ENCODE data around the gene TIRAP.

The TIRAP gene

DNA sequence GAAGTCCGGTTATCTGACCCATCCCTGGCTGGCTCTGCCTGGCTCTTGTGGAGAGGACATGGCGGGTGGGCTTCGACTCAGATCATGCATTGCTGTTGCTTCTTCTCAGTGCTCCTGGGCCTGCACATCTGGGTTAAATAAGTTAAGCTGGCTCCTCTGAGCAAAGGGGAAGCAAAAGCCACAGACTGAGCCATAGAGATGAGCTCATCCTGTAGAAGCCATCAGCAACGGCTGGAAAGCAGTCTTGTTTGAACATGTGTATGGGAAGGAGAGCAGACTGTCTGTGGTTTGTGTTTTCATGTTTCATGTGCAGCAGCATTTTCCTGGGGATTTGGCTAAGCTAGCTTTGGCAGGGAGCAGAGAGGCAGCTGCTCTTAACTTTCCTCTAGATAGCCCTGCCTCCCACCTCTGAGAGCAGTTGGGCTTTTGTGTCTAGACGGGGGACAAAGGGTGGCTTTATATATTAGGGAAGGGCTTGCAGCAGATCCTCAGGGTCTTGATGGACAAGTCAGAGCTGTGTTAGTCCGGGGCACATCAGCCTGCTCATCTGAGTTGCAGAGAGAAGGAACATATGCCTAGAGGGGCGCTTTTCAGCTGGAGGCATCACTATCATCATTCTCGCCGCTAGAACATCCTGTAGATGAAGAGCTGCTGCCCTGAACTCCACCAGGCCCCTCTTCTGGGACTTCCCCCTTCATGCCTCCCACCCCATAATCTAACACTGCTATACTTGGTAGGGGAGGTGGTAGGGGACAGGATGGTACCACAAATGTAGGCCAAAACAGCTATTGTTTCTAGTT lies 35.9 kb downstream of the TIRAP start:
- TF ChIP-seq, protein P1, sequence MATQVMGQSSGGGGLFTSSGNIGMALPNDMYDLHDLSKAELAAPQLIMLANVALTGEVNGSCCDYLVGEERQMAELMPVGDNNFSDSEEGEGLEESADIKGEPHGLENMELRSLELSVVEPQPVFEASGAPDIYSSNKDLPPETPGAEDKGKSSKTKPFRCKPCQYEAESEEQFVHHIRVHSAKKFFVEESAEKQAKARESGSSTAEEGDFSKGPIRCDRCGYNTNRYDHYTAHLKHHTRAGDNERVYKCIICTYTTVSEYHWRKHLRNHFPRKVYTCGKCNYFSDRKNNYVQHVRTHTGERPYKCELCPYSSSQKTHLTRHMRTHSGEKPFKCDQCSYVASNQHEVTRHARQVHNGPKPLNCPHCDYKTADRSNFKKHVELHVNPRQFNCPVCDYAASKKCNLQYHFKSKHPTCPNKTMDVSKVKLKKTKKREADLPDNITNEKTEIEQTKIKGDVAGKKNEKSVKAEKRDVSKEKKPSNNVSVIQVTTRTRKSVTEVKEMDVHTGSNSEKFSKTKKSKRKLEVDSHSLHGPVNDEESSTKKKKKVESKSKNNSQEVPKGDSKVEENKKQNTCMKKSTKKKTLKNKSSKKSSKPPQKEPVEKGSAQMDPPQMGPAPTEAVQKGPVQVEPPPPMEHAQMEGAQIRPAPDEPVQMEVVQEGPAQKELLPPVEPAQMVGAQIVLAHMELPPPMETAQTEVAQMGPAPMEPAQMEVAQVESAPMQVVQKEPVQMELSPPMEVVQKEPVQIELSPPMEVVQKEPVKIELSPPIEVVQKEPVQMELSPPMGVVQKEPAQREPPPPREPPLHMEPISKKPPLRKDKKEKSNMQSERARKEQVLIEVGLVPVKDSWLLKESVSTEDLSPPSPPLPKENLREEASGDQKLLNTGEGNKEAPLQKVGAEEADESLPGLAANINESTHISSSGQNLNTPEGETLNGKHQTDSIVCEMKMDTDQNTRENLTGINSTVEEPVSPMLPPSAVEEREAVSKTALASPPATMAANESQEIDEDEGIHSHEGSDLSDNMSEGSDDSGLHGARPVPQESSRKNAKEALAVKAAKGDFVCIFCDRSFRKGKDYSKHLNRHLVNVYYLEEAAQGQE (IDR thresholded peaks at IDR 0.05; ENCODE audit: insufficient read depth in 1 of 2, low read depth in 2 of 2, low read length in 2 of 2), result 0 out of 4 replicates have a peak, but pooled peaks of 1 of the 2 experiments have one; percentile 31
- TF ChIP-seq TAF1 (IDR thresholded peaks at IDR 0.05; ENCODE audit: borderline replicate concordance, insufficient read depth, low read length), result no peak

DNA sequence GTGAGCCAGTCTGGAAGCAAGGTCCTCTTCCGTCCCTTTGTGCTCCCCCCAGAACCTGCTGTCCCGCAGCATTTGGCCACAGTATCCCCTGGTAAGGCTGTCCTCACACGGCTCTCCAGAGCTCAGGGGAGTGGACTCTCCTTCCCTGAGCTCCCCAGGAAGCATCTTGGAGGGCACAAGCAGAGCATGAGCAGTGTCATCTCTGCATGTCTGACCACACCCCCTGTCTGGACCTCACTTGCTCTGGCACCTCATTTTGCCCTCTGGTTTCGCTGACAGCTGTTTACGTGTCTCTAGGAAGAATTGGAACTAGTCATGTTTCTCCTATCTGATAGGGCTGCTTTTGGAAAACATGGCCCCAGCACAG lies 36.5 kb downstream of the TIRAP start:
- TF ChIP-seq, protein P1 (IDR thresholded peaks at IDR 0.05; ENCODE audit: insufficient read depth in 1 of 2, low read depth in 2 of 2, low read length in 2 of 2), result no peak
- TF ChIP-seq SIN3A (IDR thresholded peaks at IDR 0.05; ENCODE audit: borderline replicate concordance, insufficient read depth, low read length) (no peak), FOXP2 (optimal IDR thresholded peaks at IDR 0.05; ENCODE audit: borderline replicate concordance, extremely low read depth, extremely low read length, insufficient read depth) (no peak), POLR2AphosphoS5 (IDR thresholded peaks at IDR 0.05; ENCODE audit: low read depth, low read length) (no peak), TAF1 (IDR thresholded peaks at IDR 0.05; ENCODE audit: borderline replicate concordance, insufficient read depth, low read length) (no peak)

DNA sequence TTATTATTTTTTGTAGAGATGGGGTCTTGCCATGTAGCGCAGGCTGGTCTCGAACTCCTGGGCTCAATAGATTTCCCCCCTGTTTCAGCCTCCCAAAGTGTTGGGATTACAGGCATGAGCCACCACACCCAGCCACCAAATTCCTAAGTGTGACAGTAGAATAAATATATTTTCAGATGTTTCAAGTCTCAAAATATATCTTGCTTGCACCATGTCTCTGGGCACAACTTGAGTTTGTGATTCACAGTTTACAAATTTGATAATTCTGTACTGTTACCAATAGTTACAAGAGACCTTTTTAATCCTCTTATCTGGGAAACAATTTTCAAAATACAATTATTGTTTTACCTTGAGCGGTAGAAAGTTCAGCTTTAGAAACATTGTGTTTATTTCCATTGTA lies 40.1 kb downstream of the TIRAP start:
- TF ChIP-seq TAF1 (IDR thresholded peaks at IDR 0.05; ENCODE audit: borderline replicate concordance, insufficient read depth, low read length) (no peak), POLR2AphosphoS5 (IDR thresholded peaks at IDR 0.05; ENCODE audit: low read depth, low read length) (no peak), SIN3A (IDR thresholded peaks at IDR 0.05; ENCODE audit: borderline replicate concordance, insufficient read depth, low read length) (no peak), FOXP2 (optimal IDR thresholded peaks at IDR 0.05; ENCODE audit: borderline replicate concordance, extremely low read depth, extremely low read length, insufficient read depth) (no peak)
- TF ChIP-seq, protein P1 (IDR thresholded peaks at IDR 0.05; ENCODE audit: insufficient read depth in 1 of 2, low read depth in 2 of 2, low read length in 2 of 2), result no peak

DNA sequence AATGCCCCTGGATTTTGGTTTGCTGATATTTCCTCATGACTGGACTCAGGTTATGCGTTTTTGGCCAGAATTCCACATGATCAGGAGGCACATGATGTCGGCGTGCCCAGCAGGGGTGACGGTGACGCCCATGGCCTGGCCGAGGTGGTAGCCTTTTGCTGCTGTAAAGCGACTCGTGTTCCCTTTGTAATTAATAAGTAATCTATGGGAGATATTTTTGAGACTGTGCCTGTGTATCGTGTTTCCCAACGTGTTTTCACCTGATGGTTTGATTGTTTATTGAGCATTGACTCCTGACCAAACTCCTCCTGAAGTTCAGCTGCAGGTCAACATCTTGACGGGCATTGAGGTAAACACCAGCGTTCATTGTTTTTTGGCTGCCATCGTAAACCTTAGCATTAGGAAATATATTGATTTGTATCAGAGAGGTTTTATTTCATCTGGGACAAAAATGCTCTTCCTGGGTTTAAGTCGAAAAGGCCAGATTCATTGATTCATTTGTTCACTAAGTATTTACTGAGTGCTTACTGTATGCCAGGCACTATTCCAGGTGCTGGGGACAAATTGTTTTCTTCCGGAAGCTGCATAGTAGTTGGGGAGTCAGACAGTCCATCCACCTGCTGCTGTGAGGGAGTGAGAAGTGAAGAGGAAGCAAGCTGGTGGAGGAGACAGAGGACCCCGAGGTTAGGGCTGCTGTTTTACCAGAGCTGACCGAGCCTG lies 44.5 kb downstream of the TIRAP start:
- TF ChIP-seq SIN3A (IDR thresholded peaks at IDR 0.05; ENCODE audit: borderline replicate concordance, insufficient read depth, low read length) (no peak), FOXP2 (optimal IDR thresholded peaks at IDR 0.05; ENCODE audit: borderline replicate concordance, extremely low read depth, extremely low read length, insufficient read depth) (no peak), TAF1 (IDR thresholded peaks at IDR 0.05; ENCODE audit: borderline replicate concordance, insufficient read depth, low read length) (no peak), POLR2AphosphoS5 (IDR thresholded peaks at IDR 0.05; ENCODE audit: low read depth, low read length) (no peak)
- TF ChIP-seq, protein P1 (IDR thresholded peaks at IDR 0.05; ENCODE audit: insufficient read depth in 1 of 2, low read depth in 2 of 2, low read length in 2 of 2), result no peak

All from PFSK-1 (cell line).